HepG2 (cell line): ENCODE data around the gene RBM19. TPM values are rescaled to one million over a fixed set of nuclear protein-coding genes. Genes with fewer than 3 reads are reported as not detected.

ENCODE experiments used
- KIAA2018 ChIP-seq: sonication (generic); formaldehyde crosslinking; IDR thresholded peaks from 2 replicates; pipeline ENCODE4 v1.5.0; 2020; ENCODE audit warnings: mild to moderate bottlenecking, missing genetic modification reagents, borderline replicate concordance
- polyA plus RNA-seq, 8 experiments: library from polyadenylated mRNA; depleted of rRNA in 3 of 8; stranded (reverse) in 7 of 8; unstranded in 1 of 8; fragments of >200 nt; fragmentation: Illumina TruSeq in 4 of 8; extraction: Trizol in 4 of 8; gene quantifications; 2 replicates each; pipeline versions ENCODE4 v1.2.1 to v1.2.3, GENCODE V29; 2011 to 2016; ENCODE audit warnings: low read depth in 4 of 8, missing spikeins in 1 of 8, mixed read lengths in 1 of 8; ENCODE audit not compliant: insufficient read depth in 1 of 8
- total RNA-seq, 5 experiments: library from RNA; depleted of rRNA; stranded (reverse); fragments of >200 nt; fragmentation: Illumina TruSeq; extraction: Trizol; gene quantifications; 2 replicates each; pipeline ENCODE4 v1.2.3, GENCODE V29; 2016; ENCODE audit warnings: low read depth in 1 of 5
- TF ChIP-seq, protein P1 (sequence below): sonication (generic); formaldehyde crosslinking; IDR thresholded peaks from 2 replicates; pipeline ENCODE4 v1.8.0; 2022; ENCODE audit warnings: mild to moderate bottlenecking, missing genetic modification reagents, moderate library complexity
- TF ChIP-seq, protein P2 (sequence below): sonication (generic); formaldehyde crosslinking; conservative IDR thresholded peaks from 2 replicates; pipeline ENCODE4 v1.8.0; 2022; ENCODE audit warnings: missing genetic modification reagents

Gene RBM19
- total and polyA plus RNA-seq, 2 of the 13 experiments (the other 11 are each of a cell fraction or from before 2014, with no cell fraction given) = 19.3 to 32.2 TPM

DNA sequence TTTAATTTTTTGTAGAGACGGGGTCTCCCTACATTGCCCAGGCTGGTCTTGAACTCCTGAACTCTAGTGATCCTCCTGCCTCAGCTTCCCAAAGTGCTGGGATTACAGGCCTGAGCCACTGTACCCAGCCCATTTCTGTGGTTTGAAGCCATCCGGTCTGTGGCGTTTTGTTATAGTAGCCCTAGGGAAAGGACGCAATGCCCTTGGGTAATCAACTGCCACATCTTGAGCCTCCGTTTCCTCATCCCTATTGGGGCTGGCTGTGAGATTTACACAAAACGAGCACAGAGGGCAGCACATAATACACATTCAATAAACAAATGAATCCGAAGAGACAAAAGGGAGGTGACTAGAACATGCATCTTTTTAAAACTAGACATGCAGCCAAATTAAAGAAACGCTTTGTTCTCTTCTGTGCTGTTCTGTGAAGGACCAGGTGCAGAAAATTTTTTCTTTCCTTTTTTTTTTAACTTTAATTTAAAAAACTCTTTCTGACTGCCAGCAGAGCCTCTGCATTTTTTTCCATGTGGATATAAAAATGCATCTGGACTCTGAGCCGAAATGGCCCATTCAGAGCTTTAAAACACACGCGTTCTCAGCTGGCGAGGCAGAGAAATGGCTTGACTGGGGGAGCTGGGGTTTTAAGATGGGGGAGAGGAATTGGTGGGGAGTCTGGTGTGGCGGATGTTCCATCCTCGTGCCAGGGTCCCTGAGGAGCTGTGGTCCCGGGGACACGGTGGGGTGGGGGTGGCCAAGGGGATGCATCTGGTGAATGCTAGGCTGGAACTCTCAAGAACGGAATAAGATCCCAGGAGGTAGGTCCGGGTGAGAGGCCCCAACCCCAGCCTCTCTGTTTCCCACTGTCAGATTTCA, 119.0 kb downstream of the RBM19 start (continued):
- TF ChIP-seq KIAA2018 = no peak
- TF ChIP-seq, protein P1, sequence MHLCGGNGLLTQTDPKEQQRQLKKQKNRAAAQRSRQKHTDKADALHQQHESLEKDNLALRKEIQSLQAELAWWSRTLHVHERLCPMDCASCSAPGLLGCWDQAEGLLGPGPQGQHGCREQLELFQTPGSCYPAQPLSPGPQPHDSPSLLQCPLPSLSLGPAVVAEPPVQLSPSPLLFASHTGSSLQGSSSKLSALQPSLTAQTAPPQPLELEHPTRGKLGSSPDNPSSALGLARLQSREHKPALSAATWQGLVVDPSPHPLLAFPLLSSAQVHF (CRISPR knock-in tag) = no peak
- TF ChIP-seq, protein P2, sequence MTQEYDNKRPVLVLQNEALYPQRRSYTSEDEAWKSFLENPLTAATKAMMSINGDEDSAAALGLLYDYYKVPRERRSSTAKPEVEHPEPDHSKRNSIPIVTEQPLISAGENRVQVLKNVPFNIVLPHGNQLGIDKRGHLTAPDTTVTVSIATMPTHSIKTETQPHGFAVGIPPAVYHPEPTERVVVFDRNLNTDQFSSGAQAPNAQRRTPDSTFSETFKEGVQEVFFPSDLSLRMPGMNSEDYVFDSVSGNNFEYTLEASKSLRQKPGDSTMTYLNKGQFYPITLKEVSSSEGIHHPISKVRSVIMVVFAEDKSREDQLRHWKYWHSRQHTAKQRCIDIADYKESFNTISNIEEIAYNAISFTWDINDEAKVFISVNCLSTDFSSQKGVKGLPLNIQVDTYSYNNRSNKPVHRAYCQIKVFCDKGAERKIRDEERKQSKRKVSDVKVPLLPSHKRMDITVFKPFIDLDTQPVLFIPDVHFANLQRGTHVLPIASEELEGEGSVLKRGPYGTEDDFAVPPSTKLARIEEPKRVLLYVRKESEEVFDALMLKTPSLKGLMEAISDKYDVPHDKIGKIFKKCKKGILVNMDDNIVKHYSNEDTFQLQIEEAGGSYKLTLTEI (CRISPR knock-in tag) = no peak
